Uterus (tissue), 2 donors: ENCODE results near the gene BBS7.

Experiments used
- CTCF ChIP-seq, 4 experiments: fragments of 200-600 bp in 2 of 4; fragments of 450-650 bp in 2 of 4; sonication (generic) in 2 of 4; IDR thresholded peaks; one replicate each; pipeline ENCODE4 v1.5.1; 2016 to 2019; ENCODE audit warnings: antibody characterized with exemption in 4 of 4, mild to moderate bottlenecking in 2 of 4, moderate library complexity in 1 of 4
- POLR2A ChIP-seq, 2 donors: fragments of 450-650 bp; IDR thresholded peaks; one replicate each; pipeline ENCODE4 v1.6.1; 2016; ENCODE audit warnings: antibody characterized with exemption in 2 of 2, mild to moderate bottlenecking in 1 of 2, moderate library complexity in 1 of 2

GRCh38 chr4:121799208-121799823 lies 71.0 kb downstream of the BBS7 start:
- no peak for TF ChIP-seq CTCF (IDR thresholded peaks at IDR 0.05)
- no peak for TF ChIP-seq POLR2A (IDR thresholded peaks at IDR 0.05)
